Stomach (tissue), 9 donors: Measurements from ENCODE around the gene GAK. TPM values are rescaled to one million over a fixed set of nuclear protein-coding genes. Genes with fewer than 3 reads are reported as not detected.

Experiments
- DNase-seq, 2 donors: peaks; one replicate each; pipeline versions ENCODE4 v3.0.0 to v3.0.0-alpha.2; 2013 to 2019
- H3K27ac ChIP-seq, 5 donors: fragments of 200-600 bp in 4 of 5; sonication (generic) in 4 of 5; one replicate each; pipeline ENCODE4 v1.5.1; 2013 to 2019; ENCODE audit warnings: mild to moderate bottlenecking in 1 of 5, moderate library complexity in 1 of 5
- H3K27me3 ChIP-seq, 3 donors: fragments of 200-600 bp; sonication (generic); one replicate each; pipeline ENCODE4 v1.5.1; 2017 to 2019; ENCODE audit warnings: mixed run types in 1 of 3
- H3K36me3 ChIP-seq, 4 donors: fragments of 200-600 bp; sonication (generic); 1 replicate in 3 of 4; 2 replicates in 1 of 4; pipeline ENCODE4 v1.5.1; 2016 to 2019
- H3K4me1 ChIP-seq, 4 donors: fragments of 200-600 bp; sonication (generic); one replicate each; pipeline ENCODE4 v1.5.1; 2016 to 2019
- H3K4me3 ChIP-seq, 4 donors: fragments of 200-600 bp; sonication (generic) in 3 of 4; one replicate each; pipeline ENCODE4 v1.5.1; 2016 to 2019; ENCODE audit warnings: mild to moderate bottlenecking in 1 of 4
- H3K9me3 ChIP-seq, 4 donors: fragments of 200-600 bp; sonication (generic); one replicate each; pipeline ENCODE4 v1.5.1; 2016 to 2019
- CTCF ChIP-seq, 7 experiments: fragments of 450-650 bp in 4 of 7; fragments of 200-600 bp in 3 of 7; sonication (generic) in 3 of 7; IDR thresholded peaks; one replicate each; pipeline ENCODE4 v1.5.1; 2016 to 2019; ENCODE audit warnings: antibody characterized with exemption in 7 of 7, control low read depth in 2 of 7, mild to moderate bottlenecking in 1 of 7
- EP300 ChIP-seq: sonication (generic); formaldehyde crosslinking; IDR thresholded peaks from one replicate; pipeline ENCODE4 v1.6.1; 2017; ENCODE audit warnings: antibody characterized with exemption
- POLR2A ChIP-seq, 4 donors: fragments of 450-650 bp; IDR thresholded peaks; one replicate each; pipeline ENCODE4 v1.6.1; 2016; ENCODE audit warnings: antibody characterized with exemption in 4 of 4, control low read depth in 2 of 4, mild to moderate bottlenecking in 1 of 4, moderate library complexity in 1 of 4
- POLR2AphosphoS5 ChIP-seq, 3 donors: sonication (generic); formaldehyde crosslinking; IDR thresholded peaks; one replicate each; pipeline ENCODE4 v1.6.1; 2016; ENCODE audit warnings: antibody characterized with exemption in 3 of 3
- WGBS, 5 donors: extraction: QIAGEN DNeasy Blood & Tissue Kit in 3 of 5; methylation state at CpG; one replicate each; pipeline versions ENCODE4 v1.1.5 to v1.1.7; 2013 to 2018; 5-methylcytosine and 5-hydroxymethylcytosine counted together
- intact Hi-C: fragments of 100-400 bp; cut with DNase I; formaldehyde crosslinking; loops from one replicate; pipeline ENCODE4 v1.15.1; 2023; ENCODE audit warnings: low total_unique reads
- polyA plus RNA-seq, 3 donors: library from polyadenylated mRNA; stranded (reverse); fragments of 200-250 nt; gene quantifications; one replicate each; pipeline ENCODE4 v1.2.3, GENCODE V29; 2013
- total RNA-seq, 5 donors: library from RNA; depleted of rRNA; stranded (reverse); fragments of >200 nt; gene quantifications; one replicate each; pipeline versions ENCODE4 v1.1.0 to v1.2.3, GENCODE V29; 2014 to 2016
- donor health status: healthy with polysubstance abuse.
- donor health status: Bipolar disorder and iron deficiency.
- donor health status: healthy.

GAK gene
- total and polyA plus RNA-seq, 8 donors = 71.8 to 503 (median 157) TPM

- TF ChIP-seq POLR2AphosphoS5 (IDR thresholded peaks at IDR 0.05) (no peak), CTCF (IDR thresholded peaks at IDR 0.05) (no peak), EP300 (no peak), POLR2A (IDR thresholded peaks at IDR 0.05) (no peak)
- intact Hi-C loops = no loop called here
- Histone ChIP-seq H3K4me3 (no peak overlapping the region), H3K4me1 (no peaks in the 10 kb centered on the region), H3K27me3 (no peaks in the 10 kb centered on the region), H3K27ac (no peak overlapping the region), H3K9me3 (no peaks in the 10 kb centered on the region), H3K36me3 (peaks cover 10 to 92% (median 88%) of the 10 kb centered on the region in 4 donors)
- WGBS, 5 donors = 78 to 85% (median 82%) methylated on average over 17 to 24 of the region's 24 CpGs
- DNase-seq = peak in 1 of 2 donors; percentile 2
Measured at GRCh38 chr4:959338-960139, 27.4 kb upstream of the GAK start.

GRCh38 chr4:958696-959337 is 26.7 kb upstream of the GAK start:
- TF ChIP-seq POLR2A (IDR thresholded peaks at IDR 0.05) (no peak), EP300 (no peak), CTCF (IDR thresholded peaks at IDR 0.05) (no peak), POLR2AphosphoS5 (IDR thresholded peaks at IDR 0.05) (no peak)
- WGBS, 5 donors = 77 to 83% (median 77%) methylated on average over 16 to 17 of the region's 17 CpGs
- intact Hi-C loops = no loop called here
- Histone ChIP-seq H3K27ac (no peak overlapping the region), H3K4me1 (no peaks in the 10 kb centered on the region), H3K36me3 (peaks cover 7 to 92% (median 91%) of the 10 kb centered on the region in 4 donors), H3K4me3 (no peak overlapping the region), H3K9me3 (no peaks in the 10 kb centered on the region), H3K27me3 (no peaks in the 10 kb centered on the region)
- no peak for DNase-seq

GRCh38 chr4:958314-958665 is 26.2 kb upstream of the GAK start:
- Histone ChIP-seq H3K4me3 (no peak overlapping the region), H3K9me3 (no peaks in the 10 kb centered on the region), H3K27ac (no peak overlapping the region), H3K4me1 (no peaks in the 10 kb centered on the region), H3K36me3 (peaks cover 7 to 97% (median 95%) of the 10 kb centered on the region in 4 donors), H3K27me3 (no peaks in the 10 kb centered on the region)
- TF ChIP-seq CTCF (IDR thresholded peaks at IDR 0.05) (no peak), EP300 (no peak), POLR2AphosphoS5 (IDR thresholded peaks at IDR 0.05) (no peak), POLR2A (IDR thresholded peaks at IDR 0.05) (no peak)
- DNase-seq = no peak
- intact Hi-C loops = no loop called here
- WGBS, 5 donors = 85 to 93% (median 89%) methylated on average over 9 to 17 of the region's 17 CpGs

- H3K36me3 ChIP-seq = peaks cover 7 to 97% (median 96%) of the 10 kb centered on the region in 4 donors
- TF ChIP-seq POLR2A (IDR thresholded peaks at IDR 0.05) = no peak
- no peak for TF ChIP-seq EP300
- TF ChIP-seq CTCF (IDR thresholded peaks at IDR 0.05) = no peak
- no peak for TF ChIP-seq POLR2AphosphoS5 (IDR thresholded peaks at IDR 0.05)
Measured at GRCh38 chr4:957581-958313, 25.6 kb upstream of the GAK start.

More at GRCh38 chr4:957581-958313, 25.6 kb upstream of the GAK start:
- H3K9me3 ChIP-seq = no peaks in the 10 kb centered on the region
- no peaks in the 10 kb centered on the region for H3K4me1 ChIP-seq
- peak in 1 of 2 donors; percentile 3 for DNase-seq
- H3K27me3 ChIP-seq = no peaks in the 10 kb centered on the region
- intact Hi-C loops = no loop called here
- no peak overlapping the region for H3K4me3 ChIP-seq
- 93 to 95% (median 93%) methylated on average over 37 to 45 of the region's 45 CpGs for WGBS, 5 donors
- H3K27ac ChIP-seq = no peak overlapping the region
